ENCODE data around the gene METTL16. TPM values are rescaled to one million over a fixed set of nuclear protein-coding genes. Genes with fewer than 3 reads are reported as not detected.

METTL16 gene
- total and polyA plus RNA-seq, 9 of the 15 experiments (the other 6 are each of a cell fraction or from before 2014, with no cell fraction given): 12.1 to 30.5 (median 19.8) TPM

DNA sequence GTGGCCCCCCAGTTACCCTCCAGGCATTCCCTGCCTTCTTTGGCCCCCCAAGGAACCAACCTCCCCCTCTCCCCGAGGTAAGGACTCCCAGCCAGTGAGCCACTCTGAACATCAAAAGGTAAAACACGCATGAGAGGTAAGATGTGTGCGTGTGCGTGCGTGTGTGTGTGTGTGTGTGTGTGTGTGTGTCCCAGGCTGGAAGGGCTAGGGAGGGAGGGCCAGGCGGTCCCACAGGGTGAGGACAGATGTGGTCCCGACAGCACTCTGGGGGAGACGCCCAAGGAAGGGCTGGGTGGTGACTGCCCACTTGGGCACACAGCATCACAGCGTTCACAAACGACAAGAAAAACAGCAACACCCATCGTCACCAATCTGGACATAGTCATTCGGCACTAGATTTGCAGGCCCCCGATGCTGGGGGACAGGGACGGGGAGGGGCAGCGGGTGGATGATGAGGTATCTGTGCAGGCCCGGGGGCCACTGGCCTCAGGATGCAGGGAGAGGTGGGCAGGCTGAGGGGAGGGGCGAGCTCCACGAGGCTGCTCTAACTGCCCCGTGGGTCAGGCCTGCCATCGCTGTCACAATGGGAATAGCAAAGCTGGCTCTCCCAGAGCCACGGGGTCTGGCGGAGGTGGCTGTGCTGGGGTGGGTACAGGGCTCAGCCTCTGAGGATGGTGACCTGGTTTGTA lies 127.1 kb downstream of the METTL16 start:
- H3K9ac ChIP-seq (ENCODE audit: insufficient read depth in 1 of 2, low read depth in 2 of 2, low read length in 2 of 2): peak overlapping the region in 1 of 2 experiments; percentile 35; a peak in 1 of 4 replicates

More for the DNA sequence above, 127.1 kb downstream of the METTL16 start:
- H3K4me2 ChIP-seq (ENCODE audit: insufficient read depth, low read length): no peak overlapping the region
- TF ChIP-seq, protein P1, sequence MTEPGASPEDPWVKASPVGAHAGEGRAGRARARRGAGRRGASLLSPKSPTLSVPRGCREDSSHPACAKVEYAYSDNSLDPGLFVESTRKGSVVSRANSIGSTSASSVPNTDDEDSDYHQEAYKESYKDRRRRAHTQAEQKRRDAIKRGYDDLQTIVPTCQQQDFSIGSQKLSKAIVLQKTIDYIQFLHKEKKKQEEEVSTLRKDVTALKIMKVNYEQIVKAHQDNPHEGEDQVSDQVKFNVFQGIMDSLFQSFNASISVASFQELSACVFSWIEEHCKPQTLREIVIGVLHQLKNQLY (CRISPR knock-in tag; conservative IDR thresholded peaks at IDR 0.05): no peak
- TF ChIP-seq SUPT5H (IDR thresholded peaks at IDR 0.05): 0 out of 2 replicates have a peak, but pooled peaks have one; percentile 15
- CTCF ChIA-PET (ENCODE audit: low intra/inter-chr PET ratio): interaction anchor here (5.3 kb wide), 1 partner anchor 30 kb away, joined by 78 read pairs; no protein-coding TSS in a partner anchor
- in situ Hi-C loops (cut with MboI): no loop called here
- no TSS peak for BruUV-seq (replicated peaks)
- no peaks in the 10 kb centered on the region for H3K9me1 ChIP-seq (ENCODE audit: control insufficient read depth, insufficient read depth, low read length)
- FAIRE-seq: no peak
- H3K27me3 ChIP-seq (ENCODE audit: control insufficient read depth in 2 of 2, insufficient read depth in 2 of 2, low read length in 2 of 2): no peaks in the 10 kb centered on the region
- peaks cover 3% of the 10 kb centered on the region; the same call in 1 of the 3 replicates for H3K36me3 ChIP-seq (ENCODE audit: control insufficient read depth, insufficient read depth, low read length)
- intact Hi-C loops (cut with micrococcal nuclease): no loop called here
- H3K4me1 ChIP-seq (replicated peaks in 1 of 2; ENCODE audit: control insufficient read depth in 2 of 2, insufficient read depth in 2 of 2, low read length in 2 of 2): peaks cover 14 to 54% of the 10 kb centered on the region in 2 experiments
- H3K9me3 ChIP-seq (replicated peaks; ENCODE audit: control insufficient read depth, insufficient read depth, low read depth, low read length): no peaks in the 10 kb centered on the region
- H3K27ac ChIP-seq (ENCODE audit: extremely low read depth, low read depth, low read length): no peak overlapping the region
- DNase-seq (ENCODE audit: extremely low read depth in 1 of 4, low spot score in 3 of 4): no peak
- H2AFZ ChIP-seq (ENCODE audit: low read depth, low read length): no peak overlapping the region
- no peak overlapping the region for H3K4me3 ChIP-seq
- WGBS (ENCODE audit: insufficient coverage, low coverage, missing lambda C conversion rate): 87% methylated on average over 8 of the region's 22 CpGs
- H4K20me1 ChIP-seq (replicated peaks; ENCODE audit: control insufficient read depth, insufficient read depth, low read length): no peaks in the 10 kb centered on the region
- H3K79me2 ChIP-seq (ENCODE audit: control insufficient read depth, insufficient read depth, low read length): no peaks in the 10 kb centered on the region
- POLR2A ChIA-PET: interaction anchor here (1.1 to 2.6 kb wide), 4 partner anchors 8 to 37 kb away, joined by 3 to 24 read pairs (median 5); no protein-coding TSS in a partner anchor
- no peak for ATAC-seq

All from K562 (cell line).